NCI-H2196 (cell line): ENCODE measurements around the gene SYNE2.

Source experiments
- DNase-seq: peaks from one replicate; lab custom pipeline; 2025; ENCODE audit not compliant: unreplicated experiment; lab: John Stamatoyannopoulos, UW

Gene SYNE2

DNA sequence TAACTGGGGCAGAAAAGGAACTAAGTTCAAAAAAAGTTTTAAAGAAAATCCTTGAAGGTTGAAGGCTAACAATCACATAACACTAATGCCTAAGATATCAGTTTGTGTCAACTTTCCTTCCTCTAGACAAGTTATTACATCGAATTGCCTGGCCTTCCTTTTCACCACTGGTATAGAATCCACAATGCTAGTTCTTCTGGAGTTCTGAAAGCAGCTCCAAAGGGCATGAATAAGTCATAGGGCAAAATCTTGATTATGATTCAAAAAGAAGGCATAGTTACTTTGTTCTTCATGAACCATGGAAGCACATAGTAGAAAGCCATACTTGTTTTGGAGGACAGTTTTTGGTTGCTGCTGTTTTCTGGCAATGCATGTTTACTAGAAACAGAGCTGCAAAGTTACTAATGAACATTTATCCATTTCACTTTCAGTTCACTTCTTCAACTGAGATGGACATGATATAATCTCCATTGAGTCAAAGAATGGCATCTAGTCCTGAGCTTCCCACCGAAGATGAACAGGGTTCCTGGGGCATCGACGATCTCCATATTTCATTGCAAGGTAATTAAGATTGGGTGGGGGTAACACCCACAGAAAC, 56.0 kb downstream of the SYNE2 start:
- DNase-seq: no peak

DNA sequence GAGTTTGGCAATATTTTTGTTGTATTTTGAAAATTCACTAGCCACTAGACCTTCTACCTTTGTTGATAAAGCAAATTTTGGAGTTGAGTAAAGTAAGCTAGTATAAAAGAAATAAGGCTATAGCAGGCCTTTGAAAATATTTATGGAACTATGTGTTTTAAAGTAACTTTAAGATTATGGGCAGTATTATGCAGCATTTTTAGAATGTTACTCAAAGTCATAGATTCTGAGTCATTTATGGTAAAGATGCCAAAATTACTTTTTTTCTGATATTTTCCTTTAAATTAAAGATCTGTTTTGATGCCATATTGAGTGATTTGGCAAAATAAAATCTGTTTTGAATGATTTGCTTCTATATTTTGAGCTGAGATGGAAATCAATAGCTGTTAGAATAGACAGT, 57.2 kb downstream of the SYNE2 start:
- no peak for DNase-seq

GRCh38 chr14:63910583-63911363, 58.0 kb downstream of the SYNE2 start:
- DNase-seq: no peak

GRCh38 chr14:63911404-63911803, 58.6 kb downstream of the SYNE2 start:
- no peak for DNase-seq

GRCh38 chr14:63912286-63912685, 59.5 kb downstream of the SYNE2 start:
- no peak for DNase-seq

DNA sequence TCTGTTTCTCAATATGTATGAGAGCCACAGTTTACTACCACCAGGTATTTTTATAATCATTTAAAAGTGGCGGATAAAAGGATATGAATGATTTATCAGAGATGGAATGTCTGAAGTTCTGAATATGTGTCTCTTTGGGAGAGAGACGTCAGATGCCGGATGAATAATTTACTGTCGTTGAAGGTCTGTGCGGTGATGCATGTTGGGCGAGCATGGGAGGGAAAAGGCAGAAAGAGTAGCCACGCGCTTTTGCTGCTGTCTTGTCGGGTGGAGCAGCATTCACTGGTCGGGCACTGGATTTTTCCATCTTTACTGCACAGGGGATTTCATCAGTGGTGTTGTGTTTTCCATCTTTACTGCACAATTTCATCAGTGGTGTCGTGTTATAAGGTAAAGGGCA, 65.6 kb downstream of the SYNE2 start:
- DNase-seq: no peak

DNA sequence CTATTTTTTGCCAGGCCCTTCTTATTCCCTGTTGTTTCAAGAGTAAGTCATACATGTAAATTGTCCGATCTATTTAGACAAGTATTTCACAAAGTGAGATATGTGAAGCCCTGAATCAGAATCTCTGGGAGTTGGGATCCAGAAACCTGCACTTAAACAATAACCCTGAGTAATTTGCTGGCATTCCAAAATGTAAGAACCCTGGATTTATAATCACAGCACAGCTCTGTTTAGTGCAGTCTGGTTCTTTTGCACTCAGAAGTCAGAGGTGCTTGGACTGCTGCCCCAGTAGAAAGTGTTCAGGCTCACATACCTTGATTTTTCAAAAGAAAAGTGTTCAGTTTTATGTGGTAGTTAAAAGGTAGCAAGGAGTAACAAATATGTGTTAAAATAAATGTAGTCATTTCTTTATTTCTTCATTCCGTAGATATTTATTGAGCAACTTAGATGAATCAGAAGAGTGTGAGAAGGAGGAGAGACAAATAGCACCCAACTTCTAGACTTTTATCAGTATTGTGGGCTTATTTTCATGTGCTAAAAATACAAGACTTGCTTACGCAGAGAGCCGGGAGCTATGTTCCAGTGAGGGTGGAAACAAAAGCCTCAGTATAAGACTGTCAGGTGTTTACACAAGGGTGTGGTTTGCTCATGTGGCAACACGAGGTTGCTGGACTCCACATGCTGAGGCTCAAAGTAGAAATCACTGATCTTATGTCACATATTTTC, 70.1 kb downstream of the SYNE2 start:
- peak; percentile 26 for DNase-seq

- DNase-seq: no peak
Observed at GRCh38 chr14:63923422-63923752, 70.6 kb downstream of the SYNE2 start.

GRCh38 chr14:63924375-63924774, 71.6 kb downstream of the SYNE2 start:
- DNase-seq: no peak

GRCh38 chr14:63926641-63927040, 73.8 kb downstream of the SYNE2 start:
- no peak for DNase-seq

- DNase-seq: peak; percentile 36
Observed at GRCh38 chr14:63928744-63929174, 76.0 kb downstream of the SYNE2 start.

DNA sequence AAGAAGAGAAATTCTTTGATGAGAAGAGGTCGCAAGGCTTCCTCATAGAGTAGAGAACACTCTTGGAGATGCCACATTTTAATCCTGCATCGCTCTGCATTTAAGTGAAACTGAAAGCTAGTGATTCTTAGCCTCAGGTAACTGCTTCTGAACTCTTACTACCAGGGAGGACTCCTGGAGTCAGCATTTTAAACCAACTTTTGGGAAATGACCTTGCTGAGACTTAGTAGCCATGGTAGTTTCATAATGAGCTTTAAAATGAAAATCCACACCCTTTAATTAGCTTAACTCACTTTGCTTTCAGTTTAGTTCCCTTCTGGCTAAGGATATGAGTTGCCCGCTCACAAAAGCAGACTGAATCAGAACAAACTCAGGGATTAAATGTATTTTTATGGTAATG, 80.3 kb downstream of the SYNE2 start:
- no peak for DNase-seq

- no peak for DNase-seq
Observed at GRCh38 chr14:63933711-63934110, 80.9 kb downstream of the SYNE2 start.

GRCh38 chr14:63938198-63939005, 85.6 kb downstream of the SYNE2 start:
- no peak for DNase-seq

DNA sequence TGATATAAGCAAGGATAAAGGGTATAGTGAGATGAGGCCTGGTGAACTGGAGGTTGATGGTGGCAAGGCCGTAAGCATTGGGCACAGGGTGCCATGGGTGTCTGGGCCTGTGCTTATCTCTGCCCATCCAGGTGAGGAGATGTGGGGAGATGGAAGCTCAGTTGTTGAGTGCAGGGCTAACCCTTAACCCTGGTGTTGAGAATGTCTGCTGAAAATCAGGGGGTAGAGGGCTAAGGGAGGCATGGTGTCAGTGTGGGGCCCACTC, 86.1 kb downstream of the SYNE2 start:
- DNase-seq: no peak

DNA sequence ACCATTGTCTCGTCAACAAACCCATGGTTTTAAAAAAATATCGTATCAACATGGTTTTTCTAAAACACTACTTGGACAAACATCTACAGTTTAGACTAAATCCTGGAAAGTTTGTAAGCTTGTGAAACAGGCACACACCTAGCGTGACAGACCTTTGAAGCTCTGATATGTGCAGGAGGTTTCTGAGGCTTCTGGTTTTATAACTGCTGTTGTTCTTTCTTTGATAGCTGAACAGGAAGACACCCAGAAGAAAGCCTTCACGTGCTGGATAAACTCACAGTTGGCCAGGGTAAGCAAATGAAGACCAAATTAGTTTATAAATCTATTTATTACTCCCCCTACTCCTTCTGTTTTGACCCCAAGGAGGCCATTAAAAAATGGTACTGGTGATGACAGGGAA, 87.6 kb downstream of the SYNE2 start:
- DNase-seq: no peak

- no peak for DNase-seq
Observed at GRCh38 chr14:63941023-63941422, 88.2 kb downstream of the SYNE2 start.

- DNase-seq: no peak
Observed at GRCh38 chr14:63949696-63950095, 96.9 kb downstream of the SYNE2 start.

DNA sequence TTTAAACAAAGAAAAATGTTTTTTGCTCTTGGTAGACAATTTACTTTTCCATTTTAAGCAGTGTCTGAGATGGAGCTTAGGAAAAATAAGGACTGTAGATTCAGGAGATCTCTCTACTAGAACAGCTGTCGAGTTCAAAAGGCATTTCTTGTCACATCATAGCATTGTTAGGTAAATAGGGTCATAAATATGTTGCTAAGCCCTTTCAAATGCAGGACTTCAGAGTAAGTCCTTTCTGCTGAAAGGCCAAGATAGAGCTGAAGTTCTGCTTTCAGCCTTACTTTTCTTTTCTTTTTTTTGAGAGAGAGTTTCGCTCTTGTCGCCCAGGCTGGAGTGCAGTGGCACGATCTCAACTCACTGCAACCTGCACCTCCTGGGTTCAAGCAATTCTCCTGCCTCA, 98.2 kb downstream of the SYNE2 start:
- no peak for DNase-seq

- no peak for DNase-seq
Observed at GRCh38 chr14:63951429-63951828, 98.6 kb downstream of the SYNE2 start.

- no peak for DNase-seq
Observed at GRCh38 chr14:63952053-63952932, 99.5 kb downstream of the SYNE2 start.
